ENCODE data around the gene DISC1. TPM values are rescaled to one million over a fixed set of nuclear protein-coding genes. Genes with fewer than 3 reads are reported as not detected.

DISC1 gene
- total and polyA plus RNA-seq, 11 donors, result 0.76 to 12.8 (median 4.3) TPM

DNA sequence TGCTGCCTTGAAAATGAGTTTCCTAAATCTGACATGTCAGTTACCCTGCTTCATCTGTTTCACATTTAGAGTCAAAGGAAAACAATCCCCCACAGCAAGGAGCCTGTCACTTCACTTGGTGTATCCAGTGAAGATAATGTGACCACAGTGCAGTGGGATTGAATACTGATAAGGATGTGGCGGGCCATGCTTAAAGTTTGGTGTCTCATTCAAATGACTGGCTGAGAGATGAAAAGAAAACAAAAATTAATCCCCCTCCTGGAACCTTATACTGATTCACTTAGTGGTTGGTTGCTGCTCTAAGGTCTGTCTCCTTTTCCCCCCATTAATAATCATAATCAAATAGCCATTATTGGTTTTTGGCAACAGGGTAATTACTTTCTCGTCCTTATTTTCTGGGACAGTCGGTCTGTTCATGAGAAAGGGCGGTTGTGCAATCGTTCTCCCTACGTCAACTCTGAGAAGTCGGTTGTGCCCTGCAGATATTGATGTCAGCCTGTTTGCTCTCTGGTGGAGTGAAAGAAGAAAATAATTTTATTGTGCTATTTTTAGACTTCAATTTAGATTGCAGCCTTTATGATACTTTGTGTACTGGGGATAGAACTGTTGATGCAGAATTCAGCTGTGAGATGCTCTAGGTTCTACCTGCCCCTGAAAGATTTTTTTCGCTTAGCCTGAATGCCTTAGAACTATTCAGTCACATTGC, 360.2 kb downstream of the DISC1 start:
- Histone ChIP-seq H3K4me1 (peaks cover 0 to 14% (median 2%) of the 10 kb centered on the region in 12 donors), H3K9me3 (no peaks in the 10 kb centered on the region), H3K27ac (peak overlapping the region in 2 of 12 donors; percentile 23 to 25), H3K27me3 (no peaks in the 10 kb centered on the region), H3K4me3 (no peak overlapping the region), H3K36me3 (no peaks in the 10 kb centered on the region)
- DNase-seq (peak in 2 of 5 donors; percentile 25 to 30), ATAC-seq (peak in 2 of 4 donors; percentile 31 to 63)
- 82 to 91% (median 85%) methylated on average over 8 of the region's 8 CpGs for WGBS, 4 donors
- intact Hi-C loops (cut with DNase I), result no loop called here
- TF ChIP-seq, protein P1, sequence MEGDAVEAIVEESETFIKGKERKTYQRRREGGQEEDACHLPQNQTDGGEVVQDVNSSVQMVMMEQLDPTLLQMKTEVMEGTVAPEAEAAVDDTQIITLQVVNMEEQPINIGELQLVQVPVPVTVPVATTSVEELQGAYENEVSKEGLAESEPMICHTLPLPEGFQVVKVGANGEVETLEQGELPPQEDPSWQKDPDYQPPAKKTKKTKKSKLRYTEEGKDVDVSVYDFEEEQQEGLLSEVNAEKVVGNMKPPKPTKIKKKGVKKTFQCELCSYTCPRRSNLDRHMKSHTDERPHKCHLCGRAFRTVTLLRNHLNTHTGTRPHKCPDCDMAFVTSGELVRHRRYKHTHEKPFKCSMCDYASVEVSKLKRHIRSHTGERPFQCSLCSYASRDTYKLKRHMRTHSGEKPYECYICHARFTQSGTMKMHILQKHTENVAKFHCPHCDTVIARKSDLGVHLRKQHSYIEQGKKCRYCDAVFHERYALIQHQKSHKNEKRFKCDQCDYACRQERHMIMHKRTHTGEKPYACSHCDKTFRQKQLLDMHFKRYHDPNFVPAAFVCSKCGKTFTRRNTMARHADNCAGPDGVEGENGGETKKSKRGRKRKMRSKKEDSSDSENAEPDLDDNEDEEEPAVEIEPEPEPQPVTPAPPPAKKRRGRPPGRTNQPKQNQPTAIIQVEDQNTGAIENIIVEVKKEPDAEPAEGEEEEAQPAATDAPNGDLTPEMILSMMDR (IDR thresholded peaks at IDR 0.05), result no peak
- TF ChIP-seq POLR2A (IDR thresholded peaks at IDR 0.05), result no peak

DNA sequence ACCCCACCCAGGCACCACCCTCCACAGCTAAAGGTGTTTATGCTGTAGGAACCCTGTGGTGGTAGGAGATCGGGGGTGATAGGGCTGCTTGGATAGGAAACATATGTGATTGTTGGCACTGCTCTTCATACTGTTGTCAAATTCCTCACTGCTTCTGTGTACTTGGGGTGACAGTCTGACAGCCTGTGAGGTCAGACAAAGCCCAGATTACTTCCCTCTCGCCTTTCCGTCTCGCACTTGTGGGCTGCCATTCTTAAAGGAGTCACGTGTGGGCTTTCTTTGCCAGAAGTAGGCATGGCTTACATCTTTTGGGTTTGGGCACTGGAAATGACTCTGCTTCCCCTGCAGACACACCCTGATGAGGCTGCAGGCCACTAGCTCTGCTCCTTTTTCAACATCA, 363.8 kb downstream of the DISC1 start:
- peak in 3 of 5 donors; percentile 16 to 51 (median 29) for DNase-seq
- no peaks in the 10 kb centered on the region for H3K27me3 ChIP-seq
- no peaks in the 10 kb centered on the region for H3K36me3 ChIP-seq
- WGBS, 4 donors, result 50 to 64% (median 57%) methylated on average over 5 of the region's 5 CpGs
- peak overlapping the region in 5 of 12 donors; percentile 13 to 50 (median 39) for H3K27ac ChIP-seq
- no peaks in the 10 kb centered on the region for H3K9me3 ChIP-seq
- peak; percentile 49 to 90 (median 76) for ATAC-seq
- TF ChIP-seq POLR2A (IDR thresholded peaks at IDR 0.05), result no peak
- TF ChIP-seq, protein P1 (IDR thresholded peaks at IDR 0.05), result no peak
- intact Hi-C loops (cut with DNase I), result no loop called here
- peaks cover 0 to 14% (median 2%) of the 10 kb centered on the region in 12 donors for H3K4me1 ChIP-seq
- H3K4me3 ChIP-seq, result no peak overlapping the region

DNA sequence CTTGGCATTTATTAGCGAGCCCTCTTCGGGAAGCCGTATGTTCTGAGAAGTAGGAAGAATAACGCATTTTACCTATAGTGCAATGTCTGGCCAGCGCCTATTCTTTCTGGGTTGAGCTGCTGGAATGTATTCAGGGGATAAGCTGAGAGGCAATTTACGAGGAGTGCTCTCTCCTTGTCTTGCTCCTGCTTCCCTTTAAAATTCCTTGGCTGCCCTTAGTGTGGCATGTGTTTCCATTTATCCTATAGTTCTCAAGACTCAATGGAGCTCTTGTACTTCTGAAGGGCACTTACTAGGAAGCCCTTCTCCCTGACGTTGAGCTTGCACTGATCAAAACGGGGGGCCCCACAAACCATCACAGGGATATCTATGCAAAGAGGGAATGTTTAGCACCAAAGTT, 364.6 kb downstream of the DISC1 start:
- Histone ChIP-seq H3K27ac (peak overlapping the region in 4 of 12 donors; percentile 31 to 50 (median 40)), H3K4me3 (no peak overlapping the region), H3K36me3 (no peaks in the 10 kb centered on the region), H3K4me1 (peaks cover 0 to 14% (median 2%) of the 10 kb centered on the region in 12 donors), H3K27me3 (no peaks in the 10 kb centered on the region), H3K9me3 (no peaks in the 10 kb centered on the region)
- intact Hi-C loops (cut with DNase I), result no loop called here
- TF ChIP-seq POLR2A (IDR thresholded peaks at IDR 0.05), result no peak
- TF ChIP-seq, protein P1 (IDR thresholded peaks at IDR 0.05), result no peak
- ATAC-seq (no peak), DNase-seq (no peak)
- 90 to 93% (median 92%) methylated on average over 8 of the region's 8 CpGs for WGBS, 4 donors

DNA sequence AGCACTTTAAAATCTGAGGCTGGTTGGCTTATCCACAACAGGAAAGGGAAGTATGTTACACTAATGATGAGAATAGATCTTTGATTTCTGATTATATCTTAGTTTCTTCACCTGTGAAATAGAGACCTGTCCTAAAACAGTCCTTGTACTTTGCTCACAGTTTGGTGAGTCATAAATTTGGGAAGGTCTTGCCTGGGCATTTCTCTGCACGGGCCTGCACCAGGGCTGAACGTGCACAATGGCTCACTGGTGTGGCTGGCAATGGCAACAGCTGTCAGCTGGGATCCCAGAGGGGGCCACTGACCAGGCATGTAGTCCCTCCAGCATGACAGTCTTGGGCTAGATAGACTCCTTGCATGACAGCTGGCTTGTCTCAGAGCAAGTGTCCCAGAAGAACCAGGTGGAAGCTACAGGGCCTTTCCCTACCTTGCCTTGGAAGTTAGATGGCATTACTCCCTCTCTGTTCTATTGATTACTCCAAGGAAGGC, 367.4 kb downstream of the DISC1 start:
- intact Hi-C loops (cut with DNase I), result no loop called here
- Histone ChIP-seq H3K9me3 (no peaks in the 10 kb centered on the region), H3K27ac (no peak overlapping the region), H3K36me3 (no peaks in the 10 kb centered on the region), H3K4me3 (no peak overlapping the region), H3K27me3 (no peaks in the 10 kb centered on the region), H3K4me1 (peaks cover 0 to 14% (median 0%) of the 10 kb centered on the region in 12 donors)
- 83 to 91% (median 89%) methylated on average over 2 of the region's 2 CpGs for WGBS, 4 donors
- no peak for DNase-seq
- TF ChIP-seq, protein P1 (IDR thresholded peaks at IDR 0.05), result no peak
- no peak for TF ChIP-seq POLR2A (IDR thresholded peaks at IDR 0.05)
- no peak for ATAC-seq
